Esophagus squamous epithelium (tissue), 4 donors: ENCODE measurements around the gene ESRP2.

Source experiments
- POLR2A ChIP-seq, 4 donors: fragments of 450-650 bp; IDR thresholded peaks; one replicate each; pipeline ENCODE4 v1.6.1; 2017; ENCODE audit warnings: antibody characterized with exemption in 4 of 4, mild to moderate bottlenecking in 4 of 4, moderate library complexity in 3 of 4
- TF ChIP-seq, protein P1 (sequence below), 6 experiments: fragments of 450-650 bp in 4 of 6; fragments of 200-600 bp in 2 of 6; sonication (generic) in 2 of 6; IDR thresholded peaks; one replicate each; pipeline ENCODE4 v1.5.1; 2016 to 2019; ENCODE audit warnings: antibody characterized with exemption in 6 of 6, mild to moderate bottlenecking in 4 of 6, moderate library complexity in 4 of 6

DNA sequence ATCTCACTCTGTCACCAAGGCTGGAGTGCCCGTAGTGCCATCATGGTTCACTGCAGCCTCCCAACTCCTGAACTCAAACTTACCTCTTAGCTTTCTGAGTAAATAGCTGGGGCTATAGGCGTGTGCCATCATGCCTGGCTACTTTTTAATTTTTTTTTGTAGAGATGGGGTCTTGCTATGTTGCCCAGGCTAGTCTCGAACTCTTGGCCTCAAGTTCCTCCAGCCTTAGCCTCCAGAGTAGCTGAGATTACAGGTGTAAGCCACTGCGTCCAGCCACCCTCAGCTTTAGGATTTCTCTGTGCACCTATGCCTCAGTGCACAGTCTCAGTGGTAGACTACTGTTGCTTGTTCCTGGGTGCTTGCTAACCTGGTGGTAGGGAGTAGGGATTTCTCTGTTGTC is 33.9 kb upstream of the ESRP2 start:
- TF ChIP-seq POLR2A (IDR thresholded peaks at IDR 0.05), result no peak
- TF ChIP-seq, protein P1, sequence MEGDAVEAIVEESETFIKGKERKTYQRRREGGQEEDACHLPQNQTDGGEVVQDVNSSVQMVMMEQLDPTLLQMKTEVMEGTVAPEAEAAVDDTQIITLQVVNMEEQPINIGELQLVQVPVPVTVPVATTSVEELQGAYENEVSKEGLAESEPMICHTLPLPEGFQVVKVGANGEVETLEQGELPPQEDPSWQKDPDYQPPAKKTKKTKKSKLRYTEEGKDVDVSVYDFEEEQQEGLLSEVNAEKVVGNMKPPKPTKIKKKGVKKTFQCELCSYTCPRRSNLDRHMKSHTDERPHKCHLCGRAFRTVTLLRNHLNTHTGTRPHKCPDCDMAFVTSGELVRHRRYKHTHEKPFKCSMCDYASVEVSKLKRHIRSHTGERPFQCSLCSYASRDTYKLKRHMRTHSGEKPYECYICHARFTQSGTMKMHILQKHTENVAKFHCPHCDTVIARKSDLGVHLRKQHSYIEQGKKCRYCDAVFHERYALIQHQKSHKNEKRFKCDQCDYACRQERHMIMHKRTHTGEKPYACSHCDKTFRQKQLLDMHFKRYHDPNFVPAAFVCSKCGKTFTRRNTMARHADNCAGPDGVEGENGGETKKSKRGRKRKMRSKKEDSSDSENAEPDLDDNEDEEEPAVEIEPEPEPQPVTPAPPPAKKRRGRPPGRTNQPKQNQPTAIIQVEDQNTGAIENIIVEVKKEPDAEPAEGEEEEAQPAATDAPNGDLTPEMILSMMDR (IDR thresholded peaks at IDR 0.05), result no peak
